IMR-90 (cell line): ENCODE data around the gene ELAVL1. TPM values are rescaled to one million over a fixed set of nuclear protein-coding genes. Genes with fewer than 3 reads are reported as not detected.

Source experiments
- ATAC-seq: fragments of 200-7000 bp; cut with Tn5 transposase; 2 replicates; pipeline ENCODE4 v1.9.1; 2020; ENCODE audit warnings: low read depth, mild to moderate bottlenecking, moderate library complexity
- BruUV-seq: library from RNA; stranded (reverse); fragments of 400-500 nt; replicated peaks from 2 replicates; lab custom pipeline; 2021; lab: Mats Ljungman, UMichigan
- CTCF ChIA-PET: fragments of 300-600 bp; formaldehyde crosslinking; extraction: SDS; loops from one replicate; lab custom pipeline; 2021; ENCODE audit warnings: antibody characterized with exemption; lab: Yijun Ruan, JAX
- POLR2A ChIA-PET: fragments of 300-600 bp; sonication (Branson Sonifier 250); formaldehyde crosslinking; loops from one replicate; lab custom pipeline; 2022; ENCODE audit warnings: antibody characterized with exemption; ENCODE audit not compliant: unreplicated experiment; lab: Charles Lee
- DNase-seq: peaks from one replicate; pipeline ENCODE4 v3.0.0; 2013
- H2AFZ ChIP-seq: replicated peaks from 2 replicates; pipeline ENCODE3; 2013; ENCODE audit warnings: low read length, mild to moderate bottlenecking; ENCODE audit not compliant: poor library complexity
- H2AK5ac ChIP-seq: 2 replicates; pipeline ENCODE4 v1.6.1; 2013; ENCODE audit warnings: low read depth, low read length, inconsistent platforms
- H2AK9ac ChIP-seq: replicated peaks from 2 replicates; pipeline ENCODE3; 2013; ENCODE audit warnings: mild to moderate bottlenecking, low read depth, low read length, moderate library complexity; ENCODE audit not compliant: poor library complexity
- H2BK120ac ChIP-seq: 2 replicates; pipeline ENCODE4 v1.6.1; 2013; ENCODE audit warnings: low read depth, low read length, inconsistent platforms
- H2BK15ac ChIP-seq: 3 replicates; pipeline ENCODE4 v1.6.1; 2013; ENCODE audit warnings: low read depth, low read length, inconsistent platforms
- H2BK20ac ChIP-seq: 2 replicates; pipeline ENCODE4 v1.6.1; 2013; ENCODE audit warnings: low read depth, mild to moderate bottlenecking, inconsistent platforms, low read length, moderate library complexity
- H2BK5ac ChIP-seq: 2 replicates; pipeline ENCODE4 v1.6.1; 2013; ENCODE audit warnings: mild to moderate bottlenecking, low read depth, low read length, inconsistent platforms; ENCODE audit not compliant: poor library complexity, severe bottlenecking
- H3K14ac ChIP-seq: replicated peaks from 2 replicates; pipeline ENCODE4 v1.6.1; 2013; ENCODE audit warnings: low read depth, low read length, inconsistent platforms
- H3K18ac ChIP-seq: 2 replicates; pipeline ENCODE4 v1.6.1; 2013; ENCODE audit warnings: low read depth, low read length, control low read depth
- H3K23ac ChIP-seq: 2 replicates; pipeline ENCODE4 v1.6.1; 2013; ENCODE audit warnings: low read depth, low read length, inconsistent platforms
- H3K27ac ChIP-seq: 2 replicates; pipeline ENCODE4 v1.5.1; 2013; ENCODE audit warnings: mild to moderate bottlenecking, control low read depth, low read length; ENCODE audit not compliant: insufficient read depth
- H3K27me3 ChIP-seq: 2 replicates; pipeline ENCODE4 v1.6.1; 2013; ENCODE audit warnings: low read length; ENCODE audit not compliant: control insufficient read depth, insufficient read depth
- H3K36me3 ChIP-seq: 2 replicates; pipeline ENCODE4 v1.6.1; 2013; ENCODE audit warnings: low read length, mixed read lengths; ENCODE audit not compliant: control insufficient read depth, insufficient read depth
- H3K4ac ChIP-seq: 2 replicates; pipeline ENCODE4 v1.6.1; 2013; ENCODE audit warnings: low read depth, low read length, inconsistent platforms
- H3K4me1 ChIP-seq: 2 replicates; pipeline ENCODE4 v1.6.1; 2013; ENCODE audit warnings: low read length, mixed read lengths; ENCODE audit not compliant: control insufficient read depth, insufficient read depth
- H3K4me2 ChIP-seq: 2 replicates; pipeline ENCODE4 v1.6.1; 2013; ENCODE audit warnings: low read depth, mild to moderate bottlenecking, control low read depth, low read length, moderate library complexity
- H3K4me3 ChIP-seq: 2 replicates; pipeline ENCODE4 v1.5.1; 2013; ENCODE audit warnings: low read depth, mild to moderate bottlenecking, control low read depth, low read length, moderate library complexity; ENCODE audit not compliant: insufficient read depth
- H3K56ac ChIP-seq: 2 replicates; pipeline ENCODE4 v1.6.1; 2013; ENCODE audit warnings: low read length, inconsistent platforms; ENCODE audit not compliant: insufficient read depth; ENCODE audit errors: extremely low read depth
- H3K79me1 ChIP-seq, 2 experiments: 2 replicates each; pipeline ENCODE4 v1.6.1; 2013; ENCODE audit warnings: low read length in 2 of 2, inconsistent platforms in 1 of 2, low read depth in 1 of 2
- H3K9ac ChIP-seq: 2 replicates; pipeline ENCODE4 v1.6.1; 2013; ENCODE audit warnings: low read depth, low read length, control low read depth
- H3K9me1 ChIP-seq: 2 replicates; pipeline ENCODE4 v1.6.1; 2013; ENCODE audit warnings: low read length, inconsistent platforms; ENCODE audit not compliant: insufficient read depth
- H3K9me3 ChIP-seq: 2 replicates; pipeline ENCODE4 v1.6.1; 2013; ENCODE audit warnings: low read length; ENCODE audit not compliant: control insufficient read depth, insufficient read depth
- H4K20me1 ChIP-seq: 2 replicates; pipeline ENCODE4 v1.6.1; 2013; ENCODE audit warnings: low read length, inconsistent platforms; ENCODE audit not compliant: insufficient read depth
- H4K5ac ChIP-seq: 2 replicates; pipeline ENCODE4 v1.6.1; 2013; ENCODE audit warnings: mild to moderate bottlenecking, low read depth, low read length, control low read depth
- H4K8ac ChIP-seq, 2 experiments: 2 replicates each; pipeline ENCODE4 v1.6.1; 2013; ENCODE audit warnings: low read depth in 2 of 2, low read length in 2 of 2, control low read depth in 1 of 2, inconsistent platforms in 1 of 2
- H4K91ac ChIP-seq: 2 replicates; pipeline ENCODE4 v1.6.1; 2013; ENCODE audit warnings: low read depth, low read length, inconsistent platforms; ENCODE audit not compliant: insufficient read depth
- BHLHE40 ChIP-seq: fragments of 150-350 bp; IDR thresholded peaks from 2 replicates; pipeline ENCODE4 v1.6.1; 2016; ENCODE audit warnings: mild to moderate bottlenecking, low read depth, low read length
- CEBPB ChIP-seq: IDR thresholded peaks from 2 replicates; pipeline ENCODE4 v1.6.1; 2012; ENCODE audit warnings: low read depth, low read length, improper control_type of control experiment
- FOS ChIP-seq: fragments of 150-350 bp; IDR thresholded peaks from 2 replicates; pipeline ENCODE4 v1.6.1; 2016; ENCODE audit warnings: low read depth, low read length
- MAFK ChIP-seq: IDR thresholded peaks from 2 replicates; pipeline ENCODE4 v1.6.1; 2012; ENCODE audit warnings: low read depth, low read length, improper control_type of control experiment
- MAZ ChIP-seq: IDR thresholded peaks from 2 replicates; pipeline ENCODE4 v1.6.1; 2012; ENCODE audit warnings: low read depth, mild to moderate bottlenecking, low read length, improper control_type of control experiment, moderate library complexity, borderline replicate concordance
- MXI1 ChIP-seq: IDR thresholded peaks from 2 replicates; pipeline ENCODE4 v1.6.1; 2012; ENCODE audit warnings: low read depth, mild to moderate bottlenecking, low read length, moderate library complexity, borderline replicate concordance
- NFE2L2 ChIP-seq: fragments of 150-350 bp; IDR thresholded peaks from 2 replicates; pipeline ENCODE4 v1.6.1; 2016; ENCODE audit warnings: low read depth, mild to moderate bottlenecking, low read length
- POLR2A ChIP-seq: IDR thresholded peaks from 2 replicates; pipeline ENCODE4 v1.6.1; 2012; ENCODE audit warnings: mild to moderate bottlenecking, low read depth, low read length
- RAD21 ChIP-seq: IDR thresholded peaks from 2 replicates; pipeline ENCODE4 v1.6.1; 2012; ENCODE audit warnings: low read length, improper control_type of control experiment
- RFX5 ChIP-seq: IDR thresholded peaks from 2 replicates; pipeline ENCODE4 v1.8.0; 2012; ENCODE audit warnings: low read depth, mild to moderate bottlenecking, low read length, moderate library complexity
- SMC3 ChIP-seq: fragments of 150-350 bp; IDR thresholded peaks from 2 replicates; pipeline ENCODE4 v1.6.1; 2016; ENCODE audit warnings: low read depth, mild to moderate bottlenecking, antibody characterized with exemption, low read length, moderate library complexity
- WGBS, 2 experiments: methylation state at CpG; one replicate each; pipeline versions ENCODE4 v1.1.5 to v1.1.7; 2013; ENCODE audit warnings: missing lambda C conversion rate in 2 of 2; ENCODE audit not compliant: insufficient read length in 1 of 2; ENCODE audit errors: extremely low coverage in 2 of 2; 5-methylcytosine and 5-hydroxymethylcytosine counted together
- dilution Hi-C: fragments of 300-500 bp; cut with HindIII; formaldehyde crosslinking; loops from one replicate; pipeline ENCODE4 v1.14.3; 2018; ENCODE audit warnings: low sequenced_read_pairs; ENCODE audit not compliant: unreplicated experiment
- in situ Hi-C: fragments of 300-500 bp; cut with MboI; formaldehyde crosslinking; loops from 3 replicates; pipeline ENCODE4 v1.14.3; 2019; ENCODE audit warnings: low sequenced_read_pairs, inconsistent platforms, mixed read lengths
- intact Hi-C: fragments of 100-400 bp; cut with micrococcal nuclease; formaldehyde crosslinking; loops from 2 replicates; pipeline ENCODE4 v1.10.0; 2022
- polyA plus RNA-seq, 3 experiments: library from polyadenylated mRNA; depleted of rRNA; stranded (reverse); fragments of >200 nt; gene quantifications; 2 replicates each; pipeline ENCODE4 v1.2.3, GENCODE V29; 2012; ENCODE audit warnings: low replicate concordance in 1 of 3
- total RNA-seq: library from RNA; depleted of rRNA; stranded (reverse); fragments of >200 nt; gene quantifications from 2 replicates; pipeline ENCODE4 v1.2.3, GENCODE V29; 2012
- TF ChIP-seq, protein P1 (sequence below): conservative IDR thresholded peaks from 2 replicates; pipeline ENCODE4 v1.5.1; 2012; ENCODE audit warnings: mild to moderate bottlenecking, low read depth, low read length, improper control_type of control experiment
- TF ChIP-seq, protein P2 (sequence below): fragments of 150-350 bp; IDR thresholded peaks from 2 replicates; pipeline ENCODE4 v1.6.1; 2016; ENCODE audit warnings: low read depth, mild to moderate bottlenecking, low read length, moderate library complexity, borderline replicate concordance
- TF ChIP-seq, protein P3 (sequence below): fragments of 150-350 bp; IDR thresholded peaks from 2 replicates; pipeline ENCODE4 v1.6.1; 2017; ENCODE audit warnings: mild to moderate bottlenecking, antibody characterized with exemption, low read length, low read depth

The ELAVL1 gene
- total and polyA plus RNA-seq, 2 of the 4 experiments (the other 2 are of a cell fraction), result 55.6 to 59.0 TPM

DNA sequence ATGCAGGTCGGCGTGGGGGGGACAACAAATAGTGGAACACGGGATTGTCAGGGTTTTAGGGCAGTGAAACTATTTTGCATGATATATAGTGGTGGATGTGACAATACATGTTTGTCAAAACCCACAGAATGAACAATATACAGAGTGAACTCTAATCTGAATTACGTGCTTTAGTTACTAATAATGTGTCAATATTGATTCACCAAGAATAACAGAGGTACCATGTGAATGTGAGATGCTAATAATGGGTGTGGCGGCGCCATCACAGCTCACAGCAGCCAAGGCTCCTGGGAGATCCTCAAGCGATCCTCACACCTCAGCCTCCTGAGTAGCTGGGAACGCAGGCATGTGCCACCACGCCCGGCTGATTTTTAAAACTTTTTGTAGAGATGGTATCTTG, 12.9 kb downstream of the ELAVL1 start:
- no peak overlapping the region for H4K91ac ChIP-seq
- CTCF ChIA-PET, result no interaction called here

More for the DNA sequence above, 12.9 kb downstream of the ELAVL1 start:
- Histone ChIP-seq H3K23ac (no peak overlapping the region), H4K20me1 (peaks cover 91% of the 10 kb centered on the region), H2BK5ac (no peak overlapping the region), H3K79me1 (peaks cover 39 to 79% of the 10 kb centered on the region in 2 experiments), H4K5ac (no peak overlapping the region), H2BK20ac (no peak overlapping the region), H3K9me1 (peaks cover 16% of the 10 kb centered on the region), H3K36me3 (peaks cover 34% of the 10 kb centered on the region), H3K27me3 (no peaks in the 10 kb centered on the region), H3K4ac (no peak overlapping the region), H2AK5ac (no peak overlapping the region), H3K27ac (no peak overlapping the region), H3K9ac (no peak overlapping the region), H3K14ac (no peak overlapping the region), H3K18ac (no peak overlapping the region), H2BK15ac (no peak overlapping the region), H3K4me2 (no peak overlapping the region), H4K8ac (no peak overlapping the region), H3K9me3 (no peaks in the 10 kb centered on the region), H2AK9ac (no peak overlapping the region), H3K56ac (no peak overlapping the region), H3K4me1 (peaks cover 6% of the 10 kb centered on the region), H2AFZ (no peak overlapping the region), H2BK120ac (no peak overlapping the region), H3K4me3 (no peak overlapping the region)
- DNase-seq (no peak), ATAC-seq (no peak)
- intact Hi-C loops, result no loop called here
- dilution Hi-C loops, result no loop called here
- TF ChIP-seq MAFK, result no peak
- TF ChIP-seq, protein P1, sequence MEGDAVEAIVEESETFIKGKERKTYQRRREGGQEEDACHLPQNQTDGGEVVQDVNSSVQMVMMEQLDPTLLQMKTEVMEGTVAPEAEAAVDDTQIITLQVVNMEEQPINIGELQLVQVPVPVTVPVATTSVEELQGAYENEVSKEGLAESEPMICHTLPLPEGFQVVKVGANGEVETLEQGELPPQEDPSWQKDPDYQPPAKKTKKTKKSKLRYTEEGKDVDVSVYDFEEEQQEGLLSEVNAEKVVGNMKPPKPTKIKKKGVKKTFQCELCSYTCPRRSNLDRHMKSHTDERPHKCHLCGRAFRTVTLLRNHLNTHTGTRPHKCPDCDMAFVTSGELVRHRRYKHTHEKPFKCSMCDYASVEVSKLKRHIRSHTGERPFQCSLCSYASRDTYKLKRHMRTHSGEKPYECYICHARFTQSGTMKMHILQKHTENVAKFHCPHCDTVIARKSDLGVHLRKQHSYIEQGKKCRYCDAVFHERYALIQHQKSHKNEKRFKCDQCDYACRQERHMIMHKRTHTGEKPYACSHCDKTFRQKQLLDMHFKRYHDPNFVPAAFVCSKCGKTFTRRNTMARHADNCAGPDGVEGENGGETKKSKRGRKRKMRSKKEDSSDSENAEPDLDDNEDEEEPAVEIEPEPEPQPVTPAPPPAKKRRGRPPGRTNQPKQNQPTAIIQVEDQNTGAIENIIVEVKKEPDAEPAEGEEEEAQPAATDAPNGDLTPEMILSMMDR, result no peak
- no peak for TF ChIP-seq FOS
- no peak for TF ChIP-seq RFX5
- TF ChIP-seq CEBPB, result no peak
- TF ChIP-seq, protein P2, sequence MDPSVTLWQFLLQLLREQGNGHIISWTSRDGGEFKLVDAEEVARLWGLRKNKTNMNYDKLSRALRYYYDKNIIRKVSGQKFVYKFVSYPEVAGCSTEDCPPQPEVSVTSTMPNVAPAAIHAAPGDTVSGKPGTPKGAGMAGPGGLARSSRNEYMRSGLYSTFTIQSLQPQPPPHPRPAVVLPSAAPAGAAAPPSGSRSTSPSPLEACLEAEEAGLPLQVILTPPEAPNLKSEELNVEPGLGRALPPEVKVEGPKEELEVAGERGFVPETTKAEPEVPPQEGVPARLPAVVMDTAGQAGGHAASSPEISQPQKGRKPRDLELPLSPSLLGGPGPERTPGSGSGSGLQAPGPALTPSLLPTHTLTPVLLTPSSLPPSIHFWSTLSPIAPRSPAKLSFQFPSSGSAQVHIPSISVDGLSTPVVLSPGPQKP, result no peak
- TF ChIP-seq MXI1, result no peak
- TF ChIP-seq, protein P3, sequence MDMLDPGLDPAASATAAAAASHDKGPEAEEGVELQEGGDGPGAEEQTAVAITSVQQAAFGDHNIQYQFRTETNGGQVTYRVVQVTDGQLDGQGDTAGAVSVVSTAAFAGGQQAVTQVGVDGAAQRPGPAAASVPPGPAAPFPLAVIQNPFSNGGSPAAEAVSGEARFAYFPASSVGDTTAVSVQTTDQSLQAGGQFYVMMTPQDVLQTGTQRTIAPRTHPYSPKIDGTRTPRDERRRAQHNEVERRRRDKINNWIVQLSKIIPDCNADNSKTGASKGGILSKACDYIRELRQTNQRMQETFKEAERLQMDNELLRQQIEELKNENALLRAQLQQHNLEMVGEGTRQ, result no peak
- no peak for TF ChIP-seq POLR2A
- TF ChIP-seq BHLHE40, result no peak
- no peak for TF ChIP-seq RAD21
- no peak for TF ChIP-seq NFE2L2
- TF ChIP-seq MAZ, result no peak
- no peak for TF ChIP-seq SMC3
- no TSS peak for BruUV-seq
- in situ Hi-C loops, result no loop called here
- WGBS, 2 experiments, result no CpG with 5 or more reads among the region's 10 CpGs
- POLR2A ChIA-PET, result no interaction called here
